ENCODE measurements around the gene CSNK1A1L. TPM values are rescaled to one million over a fixed set of nuclear protein-coding genes. Genes with fewer than 3 reads are reported as not detected.

CSNK1A1L gene
- total and polyA plus RNA-seq, 2 of the 8 experiments (the other 6 are each of a cell fraction or from before 2014, with no cell fraction given), result not detected

GRCh38 chr13:37107868-37108267 lies 2.4 kb upstream of the CSNK1A1L start:
- H3K27ac ChIP-seq (ENCODE audit: low read depth, low read length), result no peak overlapping the region
- no peak overlapping the region for H3K4me3 ChIP-seq (ENCODE audit: extremely low read depth in 1 of 4, insufficient read depth in 2 of 4, low read depth in 3 of 4, low read length in 4 of 4)
- no peak overlapping the region for H2BK5ac ChIP-seq (ENCODE audit: low read depth, low read length)
- H4K20me1 ChIP-seq (replicated peaks in 1 of 2; ENCODE audit: control insufficient read depth in 1 of 2, insufficient read depth in 2 of 2, low read length in 2 of 2), result no peaks in the 10 kb centered on the region
- H3K36me3 ChIP-seq (ENCODE audit: control insufficient read depth in 2 of 4, insufficient read depth in 4 of 4, low read length in 3 of 4), result no peaks in the 10 kb centered on the region
- no peak overlapping the region for H4K5ac ChIP-seq (ENCODE audit: insufficient read length, low read depth, low read length)
- no peak overlapping the region for H3K14ac ChIP-seq (ENCODE audit: insufficient read length)
- no peak overlapping the region for H4K91ac ChIP-seq (replicated peaks; ENCODE audit: insufficient read length, low read length)
- no peak overlapping the region for H3K18ac ChIP-seq (ENCODE audit: extremely low read depth, low read length)
- H2AK5ac ChIP-seq (ENCODE audit: low read depth, low read length), result no peak overlapping the region
- 96% methylated on average over 1 of the region's 1 CpG; no CpG with 5 or more reads in 1 of the 2 experiments for WGBS, 2 experiments (ENCODE audit: extremely low coverage in 1 of 2, insufficient coverage in 1 of 2, insufficient read length in 1 of 2, insufficient replicate concordance in 2 of 2, low coverage in 1 of 2, low lambda C conversion rate in 2 of 2, missing lambda C conversion rate in 1 of 2)
- POLR2A ChIA-PET (ENCODE audit: partially characterized antibody), result no interaction called here
- no peak overlapping the region for H2AFZ ChIP-seq (ENCODE audit: low read length)
- CTCF ChIA-PET (ENCODE audit: partially characterized antibody), result interaction anchor here (1.1 to 1.3 kb wide), 2 partner anchors 162 to 364 kb away, joined by 3 read pairs; no protein-coding TSS in a partner anchor
- H3K4ac ChIP-seq (replicated peaks; ENCODE audit: insufficient read length, low read depth, low read length), result no peak overlapping the region
- H3K9me3 ChIP-seq (ENCODE audit: insufficient read depth in 2 of 2, low read depth in 1 of 2, low read length in 1 of 2), result peaks cover 0 to 6% of the 10 kb centered on the region in 2 experiments; a peak in 1 of 4 replicates
- no peaks in the 10 kb centered on the region for H3K27me3 ChIP-seq (replicated peaks in 1 of 4; ENCODE audit: control insufficient read depth in 3 of 4, extremely low read depth in 1 of 4, insufficient read depth in 3 of 4, low read length in 3 of 4)
- no peak overlapping the region for H4K8ac ChIP-seq (ENCODE audit: extremely low read depth, insufficient read depth, low read length)
- no peak for FAIRE-seq
- H2BK15ac ChIP-seq (ENCODE audit: low read length), result no peak overlapping the region
- H3K56ac ChIP-seq (replicated peaks; ENCODE audit: insufficient read length, low read depth, low read length), result no peak overlapping the region
- H3K23ac ChIP-seq (ENCODE audit: insufficient read length), result no peak overlapping the region
- H2BK20ac ChIP-seq (ENCODE audit: low read length), result no peak overlapping the region
- no peak overlapping the region for H2BK12ac ChIP-seq (ENCODE audit: low read depth, low read length)
- H3K79me1 ChIP-seq (ENCODE audit: low read depth, low read length), result no peaks in the 10 kb centered on the region
- no peaks in the 10 kb centered on the region for H3K79me2 ChIP-seq (ENCODE audit: control insufficient read depth in 1 of 2, insufficient read depth in 2 of 2, low read length in 2 of 2)
- no peak overlapping the region for H3K9ac ChIP-seq (replicated peaks in 1 of 4; ENCODE audit: extremely low read depth in 1 of 4, low read depth in 3 of 4, low read length in 3 of 4)
- no peak for DNase-seq (ENCODE audit: low read depth in 1 of 2, low spot score in 2 of 2)
- no peak overlapping the region for H2BK120ac ChIP-seq (replicated peaks; ENCODE audit: low read depth, low read length)
- H3K23me2 ChIP-seq (ENCODE audit: low read depth, low read length), result no peaks in the 10 kb centered on the region
- no peak for TF ChIP-seq TBP (IDR thresholded peaks at IDR 0.05; ENCODE audit: low read depth, low read length)
- TF ChIP-seq POLR2A (IDR thresholded peaks at IDR 0.05; ENCODE audit: control extremely low read depth in 1 of 2, low read depth in 2 of 2, low read length in 2 of 2), result no peak
- TF ChIP-seq CREB1 (IDR thresholded peaks at IDR 0.05), result no peak
- TF ChIP-seq RXRA (IDR thresholded peaks at IDR 0.05; ENCODE audit: insufficient read depth, low read depth, low read length), result no peak
- TF ChIP-seq CBX5 (IDR thresholded peaks at IDR 0.05; ENCODE audit: low read depth, low read length), result no peak
- no peak for TF ChIP-seq TAF7 (optimal IDR thresholded peaks at IDR 0.05; ENCODE audit: borderline replicate concordance, low read depth, low read length)
- TF ChIP-seq CTBP2 (IDR thresholded peaks at IDR 0.05; ENCODE audit: borderline replicate concordance, insufficient read depth, insufficient read length, low read length), result no peak
- no peak for TF ChIP-seq FOSL1 (IDR thresholded peaks at IDR 0.05; ENCODE audit: insufficient read depth, low read depth, low read length)
- TF ChIP-seq HDAC6 (IDR thresholded peaks at IDR 0.05; ENCODE audit: low read depth, low read length), result no peak
- no peak for TF ChIP-seq SRF (IDR thresholded peaks at IDR 0.05; ENCODE audit: low read depth, low read length)
- no peak for TF ChIP-seq RNF2 (IDR thresholded peaks at IDR 0.05; ENCODE audit: borderline replicate concordance, low read depth, low read length, missing control alignments, poor library complexity, severe bottlenecking)
- no peak for TF ChIP-seq BRCA1 (IDR thresholded peaks at IDR 0.05; ENCODE audit: low read depth, low read length)
- no peak for TF ChIP-seq E2F6 (IDR thresholded peaks at IDR 0.05)
- H3K4me2 ChIP-seq (ENCODE audit: insufficient read depth in 1 of 2, low read depth in 2 of 2, low read length in 2 of 2), result no peak overlapping the region
- H3K4me1 ChIP-seq (replicated peaks in 1 of 4; ENCODE audit: control insufficient read depth in 3 of 4, insufficient read depth in 4 of 4, low read length in 3 of 4), result peaks cover 0 to 5% (median 2%) of the 10 kb centered on the region in 4 experiments; a peak in 2 of 7 replicates

All from H1 (cell line).